Type B pancreatic cell (in vitro differentiated cells): Measurements from ENCODE around the gene MAP2K6. TPM values are rescaled to one million over a fixed set of nuclear protein-coding genes. Genes with fewer than 3 reads are reported as not detected.

ENCODE experiments used
- DNase-seq: peaks from one replicate; pipeline ENCODE4 v3.0.0; 2021; ENCODE audit warnings: mixed read lengths; ENCODE audit not compliant: unreplicated experiment; ENCODE audit errors: extremely low spot score
- H3K27ac Mint-ChIP-seq: 2 replicates; pipeline ENCODE4 v1.8.0; 2021; ENCODE audit warnings: mild to moderate bottlenecking, mixed read lengths
- H3K27me3 Mint-ChIP-seq: 2 replicates; pipeline ENCODE4 v1.8.0; 2021; ENCODE audit warnings: mixed read lengths
- H3K36me3 Mint-ChIP-seq: 2 replicates; pipeline ENCODE4 v1.8.0; 2021; ENCODE audit warnings: mixed read lengths
- H3K4me1 Mint-ChIP-seq: one replicate; pipeline ENCODE4 v1.8.0; 2021; ENCODE audit warnings: mixed read lengths; ENCODE audit not compliant: unreplicated experiment
- H3K4me3 Mint-ChIP-seq: 2 replicates; pipeline ENCODE4 v1.8.0; 2021; ENCODE audit warnings: mild to moderate bottlenecking, mixed read lengths
- H3K9me3 Mint-ChIP-seq: 2 replicates; pipeline ENCODE4 v1.8.0; 2021; ENCODE audit warnings: mixed read lengths
- long read RNA-seq: library from polyadenylated mRNA; unstranded; transcript quantifications from one replicate; pipeline ENCODE4 v2.0.0, GENCODE V29; 2020
- total RNA-seq: library from RNA; stranded (reverse); gene quantifications from 2 replicates; pipeline ENCODE4 v1.2.1, GENCODE V29; 2021; ENCODE audit warnings: low replicate concordance
- TF ChIP-seq, protein P1 (sequence below): fragments of 200-600 bp; sonication (generic); conservative IDR thresholded peaks from 2 replicates; pipeline ENCODE4 v1.5.0; 2021; ENCODE audit warnings: antibody characterized with exemption, mild to moderate bottlenecking

MAP2K6 gene
- 11.9 and 28.8 TPM in 2 replicates for total RNA-seq
- long read RNA-seq, full-length matches to known transcripts: 33 of 53 reads
- long read RNA-seq, partial matches to known transcripts: 1 of 53 reads
- long read RNA-seq, other reads (novel, unspliced or antisense): 19 of 53 reads

DNA sequence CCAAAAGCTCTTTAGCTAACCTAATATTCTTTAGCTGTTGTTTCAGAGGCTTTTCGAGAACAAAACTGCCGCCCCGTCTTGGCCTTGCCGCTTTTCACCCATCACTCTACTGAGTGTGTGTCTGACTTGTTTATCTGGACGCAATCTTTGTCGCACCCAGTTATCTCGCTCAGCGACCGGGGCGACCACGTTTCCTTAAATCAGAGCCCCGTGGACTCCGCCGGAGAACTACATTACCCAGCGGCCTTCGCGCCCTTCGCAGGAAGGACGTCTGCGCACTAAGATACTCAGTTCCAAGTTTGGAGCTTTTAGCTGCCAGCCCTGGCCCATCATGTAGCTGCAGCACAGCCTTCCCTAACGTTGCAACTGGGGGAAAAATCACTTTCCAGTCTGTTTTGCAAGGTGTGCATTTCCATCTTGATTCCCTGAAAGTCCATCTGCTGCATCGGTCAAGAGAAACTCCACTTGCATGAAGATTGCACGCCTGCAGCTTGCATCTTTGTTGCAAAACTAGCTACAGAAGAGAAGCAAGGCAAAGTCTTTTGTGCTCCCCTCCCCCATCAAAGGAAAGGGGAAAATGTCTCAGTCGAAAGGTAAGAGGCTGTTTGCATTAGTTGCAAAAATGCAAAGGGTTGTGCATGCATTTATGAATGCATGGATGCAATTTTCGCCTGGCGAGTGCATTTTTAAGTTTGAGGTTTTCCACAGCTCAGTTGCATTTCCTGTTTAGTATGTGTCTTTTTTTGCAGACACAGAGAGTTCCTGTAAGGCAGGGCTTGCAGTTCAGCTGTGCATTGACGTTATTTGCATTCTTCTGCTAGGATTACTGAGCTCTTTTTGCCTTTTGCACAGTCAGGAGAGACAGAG is at the start of gene MAP2K6:
MAP2K6 (plus strand) TSS at position 290 of the 867 bp plus-strand sequence; CDS start at position 578, 288 bp downstream.
- Mint-ChIP-seq H3K4me3 (no peak within 1 kb of the TSS), H3K9me3 (no peaks in the 10 kb centered on the region), H3K27ac (no peak within 1 kb of the TSS), H3K27me3 (no peaks in the 10 kb centered on the region), H3K36me3 (no peaks in the 10 kb centered on the region), H3K4me1 (no peaks in the 10 kb centered on the region)
- TF ChIP-seq, protein P1, sequence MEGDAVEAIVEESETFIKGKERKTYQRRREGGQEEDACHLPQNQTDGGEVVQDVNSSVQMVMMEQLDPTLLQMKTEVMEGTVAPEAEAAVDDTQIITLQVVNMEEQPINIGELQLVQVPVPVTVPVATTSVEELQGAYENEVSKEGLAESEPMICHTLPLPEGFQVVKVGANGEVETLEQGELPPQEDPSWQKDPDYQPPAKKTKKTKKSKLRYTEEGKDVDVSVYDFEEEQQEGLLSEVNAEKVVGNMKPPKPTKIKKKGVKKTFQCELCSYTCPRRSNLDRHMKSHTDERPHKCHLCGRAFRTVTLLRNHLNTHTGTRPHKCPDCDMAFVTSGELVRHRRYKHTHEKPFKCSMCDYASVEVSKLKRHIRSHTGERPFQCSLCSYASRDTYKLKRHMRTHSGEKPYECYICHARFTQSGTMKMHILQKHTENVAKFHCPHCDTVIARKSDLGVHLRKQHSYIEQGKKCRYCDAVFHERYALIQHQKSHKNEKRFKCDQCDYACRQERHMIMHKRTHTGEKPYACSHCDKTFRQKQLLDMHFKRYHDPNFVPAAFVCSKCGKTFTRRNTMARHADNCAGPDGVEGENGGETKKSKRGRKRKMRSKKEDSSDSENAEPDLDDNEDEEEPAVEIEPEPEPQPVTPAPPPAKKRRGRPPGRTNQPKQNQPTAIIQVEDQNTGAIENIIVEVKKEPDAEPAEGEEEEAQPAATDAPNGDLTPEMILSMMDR: no peak
- peak; percentile 77 for DNase-seq

GRCh38 chr17:69367298-69367697 is 47.2 kb upstream of the MAP2K6 start:
- no peak for DNase-seq
- Mint-ChIP-seq H3K36me3 (no peaks in the 10 kb centered on the region), H3K27ac (no peak overlapping the region), H3K4me3 (no peak overlapping the region), H3K4me1 (peaks cover 4% of the 10 kb centered on the region), H3K27me3 (no peaks in the 10 kb centered on the region), H3K9me3 (no peaks in the 10 kb centered on the region)
- TF ChIP-seq, protein P1: no peak

- no peak overlapping the region for H3K27ac Mint-ChIP-seq
- no peak for DNase-seq
- H3K27me3 Mint-ChIP-seq: no peaks in the 10 kb centered on the region
- peaks cover 4% of the 10 kb centered on the region for H3K4me1 Mint-ChIP-seq
- no peak overlapping the region for H3K4me3 Mint-ChIP-seq
- no peaks in the 10 kb centered on the region for H3K36me3 Mint-ChIP-seq
- no peaks in the 10 kb centered on the region for H3K9me3 Mint-ChIP-seq
- TF ChIP-seq, protein P1: no peak
These were observed 41.4 kb upstream of the MAP2K6 start for GRCh38 chr17:69373069-69373468.

GRCh38 chr17:69375229-69375628 is 39.3 kb upstream of the MAP2K6 start:
- peaks cover 4% of the 10 kb centered on the region for H3K4me1 Mint-ChIP-seq
- DNase-seq: no peak
- no peak overlapping the region for H3K27ac Mint-ChIP-seq
- no peaks in the 10 kb centered on the region for H3K36me3 Mint-ChIP-seq
- no peaks in the 10 kb centered on the region for H3K27me3 Mint-ChIP-seq
- peaks cover 4% of the 10 kb centered on the region for H3K9me3 Mint-ChIP-seq
- TF ChIP-seq, protein P1: no peak
- no peak overlapping the region for H3K4me3 Mint-ChIP-seq

DNA sequence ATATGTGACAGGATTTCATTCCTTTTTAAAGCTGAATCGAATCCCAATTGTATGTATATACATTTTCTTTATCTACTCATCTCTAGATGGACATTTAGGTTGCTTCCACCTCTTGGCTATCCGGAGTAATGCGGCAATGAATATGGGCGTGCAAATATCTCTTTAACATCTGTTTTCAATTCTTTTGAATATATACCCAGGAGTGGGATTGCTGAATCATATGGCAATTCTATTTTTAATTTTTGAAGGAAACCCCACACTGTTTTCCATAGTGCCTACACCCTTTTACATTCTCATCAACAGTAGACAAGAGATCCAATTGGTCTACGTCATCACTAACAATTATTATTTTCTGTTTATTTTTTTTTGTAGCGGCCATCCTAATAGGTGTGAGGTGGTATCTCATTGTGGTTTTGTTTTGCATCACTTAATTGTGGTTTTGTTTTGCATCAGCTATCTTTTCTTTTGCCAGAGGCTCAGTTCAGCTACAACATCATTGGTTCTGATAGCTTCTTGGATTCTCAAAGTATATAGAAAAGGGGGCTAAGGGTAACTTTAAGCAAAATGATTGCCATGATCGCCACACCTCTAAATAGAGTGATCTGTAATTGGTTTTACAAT is 25.6 kb upstream of the MAP2K6 start:
- H3K4me1 Mint-ChIP-seq: no peaks in the 10 kb centered on the region
- H3K9me3 Mint-ChIP-seq: no peaks in the 10 kb centered on the region
- TF ChIP-seq, protein P1: no peak
- no peaks in the 10 kb centered on the region for H3K36me3 Mint-ChIP-seq
- H3K27me3 Mint-ChIP-seq: no peaks in the 10 kb centered on the region
- H3K27ac Mint-ChIP-seq: no peak overlapping the region
- H3K4me3 Mint-ChIP-seq: no peak overlapping the region
- DNase-seq: no peak
